Uterus (tissue), 2 donors: ENCODE results near the gene PCDHGB6.

ENCODE experiments used
- POLR2A ChIP-seq, 2 donors: fragments of 450-650 bp; IDR thresholded peaks; one replicate each; pipeline ENCODE4 v1.6.1; 2016; ENCODE audit warnings: antibody characterized with exemption in 2 of 2, mild to moderate bottlenecking in 1 of 2, moderate library complexity in 1 of 2
- TF ChIP-seq, protein P1 (sequence below), 4 experiments: fragments of 200-600 bp in 2 of 4; fragments of 450-650 bp in 2 of 4; sonication (generic) in 2 of 4; IDR thresholded peaks; one replicate each; pipeline ENCODE4 v1.5.1; 2016 to 2019; ENCODE audit warnings: antibody characterized with exemption in 4 of 4, mild to moderate bottlenecking in 2 of 4, moderate library complexity in 1 of 4

DNA sequence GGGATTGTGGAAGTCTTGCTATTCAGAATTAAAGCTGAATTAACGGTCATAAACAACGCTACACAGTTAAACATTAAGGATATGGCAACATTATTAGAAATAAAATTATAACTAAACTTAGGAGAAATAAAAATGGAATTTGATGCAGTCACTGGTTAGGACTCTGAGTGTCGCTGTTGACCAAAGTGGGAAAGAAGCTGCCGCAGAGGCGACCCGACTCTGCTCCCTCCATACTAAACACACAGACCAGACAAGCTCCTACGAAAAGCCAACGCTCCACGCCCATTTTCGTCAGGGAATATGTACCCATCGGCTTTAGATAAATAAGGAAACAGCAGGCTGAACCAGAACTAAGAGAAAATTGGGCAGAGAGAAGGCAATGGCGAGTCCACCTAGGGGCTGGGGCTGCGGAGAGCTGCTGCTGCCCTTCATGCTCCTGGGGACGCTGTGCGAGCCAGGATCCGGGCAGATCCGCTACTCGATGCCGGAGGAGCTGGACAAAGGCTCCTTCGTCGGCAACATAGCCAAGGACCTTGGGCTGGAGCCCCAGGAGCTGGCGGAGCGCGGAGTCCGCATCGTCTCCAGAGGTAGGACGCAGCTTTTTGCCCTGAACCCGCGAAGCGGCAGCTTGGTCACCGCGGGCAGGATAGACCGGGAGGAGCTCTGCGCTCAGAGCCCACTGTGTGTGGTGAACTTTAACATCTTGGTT lies 43.7 kb upstream of the PCDHGB6 start, which contains the start of gene PCDHGA5:
- TF ChIP-seq, protein P1, sequence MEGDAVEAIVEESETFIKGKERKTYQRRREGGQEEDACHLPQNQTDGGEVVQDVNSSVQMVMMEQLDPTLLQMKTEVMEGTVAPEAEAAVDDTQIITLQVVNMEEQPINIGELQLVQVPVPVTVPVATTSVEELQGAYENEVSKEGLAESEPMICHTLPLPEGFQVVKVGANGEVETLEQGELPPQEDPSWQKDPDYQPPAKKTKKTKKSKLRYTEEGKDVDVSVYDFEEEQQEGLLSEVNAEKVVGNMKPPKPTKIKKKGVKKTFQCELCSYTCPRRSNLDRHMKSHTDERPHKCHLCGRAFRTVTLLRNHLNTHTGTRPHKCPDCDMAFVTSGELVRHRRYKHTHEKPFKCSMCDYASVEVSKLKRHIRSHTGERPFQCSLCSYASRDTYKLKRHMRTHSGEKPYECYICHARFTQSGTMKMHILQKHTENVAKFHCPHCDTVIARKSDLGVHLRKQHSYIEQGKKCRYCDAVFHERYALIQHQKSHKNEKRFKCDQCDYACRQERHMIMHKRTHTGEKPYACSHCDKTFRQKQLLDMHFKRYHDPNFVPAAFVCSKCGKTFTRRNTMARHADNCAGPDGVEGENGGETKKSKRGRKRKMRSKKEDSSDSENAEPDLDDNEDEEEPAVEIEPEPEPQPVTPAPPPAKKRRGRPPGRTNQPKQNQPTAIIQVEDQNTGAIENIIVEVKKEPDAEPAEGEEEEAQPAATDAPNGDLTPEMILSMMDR (IDR thresholded peaks at IDR 0.05) = no peak
- TF ChIP-seq POLR2A (IDR thresholded peaks at IDR 0.05) = no peak
